PC-9 (cell line): Measurements from ENCODE around the gene ADAM30. TPM values are rescaled to one million over a fixed set of nuclear protein-coding genes. Genes with fewer than 3 reads are reported as not detected.
"Not testable (repeated sequence)": the region's sequence is repeated elsewhere in the genome, so short reads cannot be mapped to it uniquely, and the experiment has no call there.

Experiments
- BruUV-seq: library from RNA; stranded (reverse); fragments of 400-500 nt; replicated peaks from 2 replicates; lab custom pipeline; 2021; lab: Mats Ljungman, UMichigan
- CTCF ChIA-PET: fragments of 300-600 bp; sonication (Branson Sonifier 250); formaldehyde crosslinking; loops from one replicate; lab custom pipeline; 2022; ENCODE audit warnings: antibody characterized with exemption; lab: Charles Lee
- POLR2A ChIA-PET: fragments of 300-600 bp; sonication (Branson Sonifier 250); formaldehyde crosslinking; loops from one replicate; lab custom pipeline; 2022; ENCODE audit warnings: antibody characterized with exemption; ENCODE audit not compliant: unreplicated experiment; lab: Charles Lee
- DNase-seq, 2 experiments: peaks; one replicate each; pipeline versions ENCODE4 v3.0.0 to v3.0.0-alpha.2; 2015 to 2022; ENCODE audit warnings: mixed read lengths in 1 of 2
- H2AFZ ChIP-seq: fragments of 200-600 bp; sonication (generic); 2 replicates; pipeline ENCODE4 v1.8.1; 2017; ENCODE audit warnings: antibody characterized with exemption
- H3F3A ChIP-seq: fragments of 200-600 bp; sonication (generic); 2 replicates; pipeline ENCODE4 v1.8.1; 2017; ENCODE audit warnings: antibody characterized with exemption, mild to moderate bottlenecking, low read depth; ENCODE audit not compliant: insufficient read depth
- H3K27ac ChIP-seq: fragments of 200-600 bp; sonication (generic); 2 replicates; pipeline ENCODE4 v1.6.1; 2016; ENCODE audit warnings: mixed run types
- H3K27me3 ChIP-seq: fragments of 200-600 bp; sonication (generic); 2 replicates; pipeline ENCODE4 v1.6.1; 2016; ENCODE audit warnings: low read depth, mixed run types; ENCODE audit not compliant: insufficient read depth
- H3K36me3 ChIP-seq: fragments of 200-600 bp; sonication (generic); 2 replicates; pipeline ENCODE4 v1.6.1; 2016; ENCODE audit warnings: low read depth, mixed run types
- H3K4me1 ChIP-seq: fragments of 200-600 bp; sonication (generic); replicated peaks from 2 replicates; pipeline ENCODE4 v1.6.1; 2016; ENCODE audit warnings: mixed run types; ENCODE audit not compliant: insufficient read depth
- H3K4me2 ChIP-seq: fragments of 200-600 bp; sonication (generic); 2 replicates; pipeline ENCODE4 v1.6.1; 2017; ENCODE audit warnings: mixed run types
- H3K4me3 ChIP-seq: fragments of 200-600 bp; sonication (generic); 2 replicates; pipeline ENCODE4 v1.6.1; 2016; ENCODE audit warnings: mixed run types
- H3K79me2 ChIP-seq: fragments of 200-600 bp; sonication (generic); 2 replicates; pipeline ENCODE4 v1.6.1; 2017; ENCODE audit warnings: low read depth, mixed run types
- H3K9me2 ChIP-seq: fragments of 200-600 bp; sonication (generic); 2 replicates; pipeline ENCODE4 v1.8.1; 2017; ENCODE audit warnings: mild to moderate bottlenecking; ENCODE audit not compliant: insufficient read depth
- H3K9me3 ChIP-seq: fragments of 200-600 bp; sonication (generic); 2 replicates; pipeline ENCODE4 v1.8.1; 2016; ENCODE audit warnings: low read depth; ENCODE audit not compliant: insufficient read depth
- H4K20me1 ChIP-seq: fragments of 200-600 bp; sonication (generic); 2 replicates; pipeline ENCODE4 v1.8.1; 2017; ENCODE audit not compliant: insufficient read depth
- CTCF ChIP-seq: fragments of 200-600 bp; sonication (generic); conservative IDR thresholded peaks from 2 replicates; pipeline ENCODE4 v1.6.1; 2017; ENCODE audit warnings: mixed run types, antibody characterized with exemption, mild to moderate bottlenecking, moderate library complexity
- EZH2 ChIP-seq: fragments of 200-600 bp; sonication (generic); IDR thresholded peaks from 2 replicates; pipeline ENCODE4 v1.8.0; 2017; ENCODE audit warnings: antibody characterized with exemption, low read depth
- intact Hi-C: fragments of 100-400 bp; cut with micrococcal nuclease; formaldehyde crosslinking; loops from one replicate; pipeline ENCODE4 v1.10.0; 2022; ENCODE audit not compliant: unreplicated experiment
- total RNA-seq: library from RNA; stranded (reverse); gene quantifications from 2 replicates; pipeline ENCODE4 v1.2.3, GENCODE V29; 2021

ADAM30 gene
- total RNA-seq, 1 experiment from 2014 or later = not detected

- Histone ChIP-seq H3K27me3 (no peaks in the 10 kb centered on the region), H3K36me3 (no peaks in the 10 kb centered on the region), H3F3A (no peaks in the 10 kb centered on the region; the same call in 1 of the 2 replicates), H3K79me2 (no peaks in the 10 kb centered on the region), H3K4me2 (no peak overlapping the region), H2AFZ (no peak overlapping the region), H3K4me3 (no peak overlapping the region), H3K9me3 (no peaks in the 10 kb centered on the region), H3K4me1 (peaks cover 16% of the 10 kb centered on the region), H4K20me1 (no peaks in the 10 kb centered on the region), H3K27ac (no peak overlapping the region), H3K9me2 (no peaks in the 10 kb centered on the region)
- BruUV-seq = no TSS peak
- intact Hi-C loops = loop anchor here (10.0 kb wide), 1 partner anchor 57 kb away; no protein-coding TSS in a partner anchor
- DNase-seq = no peak
- POLR2A ChIA-PET = no interaction called here
- no peak for TF ChIP-seq CTCF
- no peak for TF ChIP-seq EZH2
- CTCF ChIA-PET = no interaction called here
Observed at GRCh38 chr1:119861547-119861946, 34.8 kb downstream of the ADAM30 start.

GRCh38 chr1:119859647-119860046 lies 36.7 kb downstream of the ADAM30 start:
- H3K27ac ChIP-seq = peak overlapping the region; percentile 56
- no peaks in the 10 kb centered on the region for H3K27me3 ChIP-seq
- no peak overlapping the region; the same call in 1 of the 2 replicates for H3K4me3 ChIP-seq
- peak overlapping the region; percentile 26 for H3K4me2 ChIP-seq
- BruUV-seq = no TSS peak
- H2AFZ ChIP-seq = peak overlapping the region; percentile 39; the same call in 1 of the 2 replicates
- no peaks in the 10 kb centered on the region; the same call in 1 of the 2 replicates for H3F3A ChIP-seq
- H3K4me1 ChIP-seq = peaks cover 16% of the 10 kb centered on the region
- ChIA-PET POLR2A (no interaction called here), CTCF (no interaction called here)
- intact Hi-C loops = loop anchor here (10.0 kb wide), 1 partner anchor 55 kb away; no protein-coding TSS in a partner anchor
- H3K79me2 ChIP-seq = no peaks in the 10 kb centered on the region
- no peaks in the 10 kb centered on the region for H3K9me2 ChIP-seq
- no peak for TF ChIP-seq CTCF
- no peak for TF ChIP-seq EZH2
- H3K9me3 ChIP-seq = no peaks in the 10 kb centered on the region
- DNase-seq = peak; percentile 14 to 86
- no peaks in the 10 kb centered on the region for H3K36me3 ChIP-seq
- H4K20me1 ChIP-seq = no peaks in the 10 kb centered on the region

GRCh38 chr1:119858556-119859214 lies 37.6 kb downstream of the ADAM30 start:
- H3K4me3 ChIP-seq, H4K20me1 ChIP-seq, CTCF ChIA-PET, DNase-seq, H3K9me3 ChIP-seq, H3K27me3 ChIP-seq, POLR2A ChIA-PET, H3K79me2 ChIP-seq, H3F3A ChIP-seq, BruUV-seq, H2AFZ ChIP-seq, intact Hi-C loops, H3K36me3 ChIP-seq, H3K9me2 ChIP-seq: not testable (repeated sequence)
- Histone ChIP-seq H3K27ac (peak overlapping the region; percentile 56), H3K4me2 (peak overlapping the region; percentile 26; the same call in 1 of the 2 replicates), H3K4me1 (peaks cover 16% of the 10 kb centered on the region)
